Caki2 (cell line): ENCODE measurements around the gene INVS. TPM values are rescaled to one million over a fixed set of nuclear protein-coding genes. Genes with fewer than 3 reads are reported as not detected.
"Not testable (repeated sequence)": the region's sequence is repeated elsewhere in the genome, so short reads cannot be mapped to it uniquely, and the experiment has no call there.

Experiments
- DNase-seq: peaks from one replicate; pipeline ENCODE4 v3.0.0-alpha.2; 2015; ENCODE audit warnings: low read depth
- in situ Hi-C: cut with HindIII; loops from 2 replicates; pipeline ENCODE4 v1.10.0; 2016; ENCODE audit warnings: low sequenced_read_pairs, low pct_unique_long_range_greater_than_20kb, mixed read lengths
- total RNA-seq: library from RNA; depleted of rRNA; stranded (reverse); fragments of >200 nt; shearing (Covaris generic); gene quantifications from 2 replicates; pipeline ENCODE4 v1.2.3, GENCODE V29; 2014; ENCODE audit warnings: low replicate concordance

Gene INVS
- total RNA-seq, 1 experiment from 2014 or later = 12.7 TPM

DNA sequence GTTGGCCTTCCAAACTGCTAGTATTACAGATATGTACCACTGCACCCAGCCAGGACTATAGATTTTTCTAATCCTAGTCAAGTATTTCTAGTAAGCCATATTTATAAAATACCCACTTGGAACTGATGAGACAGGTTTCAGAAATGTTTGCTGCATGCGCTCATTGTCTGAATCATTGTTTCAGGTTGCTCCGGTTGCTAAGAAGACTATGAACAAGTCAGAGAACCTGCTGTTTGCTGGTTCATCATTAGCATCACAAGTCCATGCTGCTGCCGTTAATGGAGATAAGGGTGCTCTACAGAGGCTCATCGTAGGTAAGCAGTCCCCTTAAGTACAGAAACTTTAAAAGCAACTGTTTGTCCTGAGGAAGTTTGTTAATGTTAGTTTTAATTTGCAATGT, 5.3 kb downstream of the INVS start:
- in situ Hi-C loops = no loop called here
- no peak for DNase-seq

DNA sequence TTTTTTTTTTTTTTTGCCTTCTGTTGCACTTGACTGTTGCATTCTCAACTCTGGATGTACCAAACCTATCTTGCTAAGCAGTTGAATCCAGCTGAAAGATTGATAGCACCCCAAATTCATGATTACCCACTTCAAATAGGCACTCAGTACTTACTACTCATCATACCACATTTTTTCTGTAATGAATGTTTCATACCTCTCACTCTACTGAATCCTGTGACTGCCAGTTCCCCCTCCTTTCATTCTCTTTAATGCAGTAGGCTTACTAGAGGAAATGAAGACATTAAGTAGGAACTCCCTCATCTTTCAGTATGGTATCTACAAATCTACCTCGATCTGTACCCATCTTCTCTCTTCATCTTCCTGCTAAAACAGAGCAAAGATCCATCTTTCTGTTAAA, 6.8 kb downstream of the INVS start:
- no peak for DNase-seq
- in situ Hi-C loops = no loop called here

DNA sequence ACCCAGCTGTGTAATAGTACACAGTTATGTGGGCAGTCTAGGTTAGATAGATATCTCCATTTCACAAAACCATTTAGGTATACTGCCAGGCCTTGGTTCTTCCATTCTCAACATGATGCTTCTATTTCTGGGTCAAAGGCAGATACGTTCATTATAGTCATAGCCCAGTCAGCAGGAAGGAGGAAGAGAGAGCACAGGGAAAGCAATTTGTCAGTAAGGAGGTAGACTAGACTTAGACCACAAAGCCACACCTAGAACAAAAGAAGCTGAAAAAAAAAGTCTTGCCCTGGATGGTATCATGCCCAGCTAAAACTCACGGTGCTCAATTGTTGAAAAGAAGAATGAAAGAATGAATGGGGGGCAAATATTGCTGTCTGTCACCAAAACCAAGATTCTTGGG, 7.6 kb downstream of the INVS start:
- in situ Hi-C loops = no loop called here

DNA sequence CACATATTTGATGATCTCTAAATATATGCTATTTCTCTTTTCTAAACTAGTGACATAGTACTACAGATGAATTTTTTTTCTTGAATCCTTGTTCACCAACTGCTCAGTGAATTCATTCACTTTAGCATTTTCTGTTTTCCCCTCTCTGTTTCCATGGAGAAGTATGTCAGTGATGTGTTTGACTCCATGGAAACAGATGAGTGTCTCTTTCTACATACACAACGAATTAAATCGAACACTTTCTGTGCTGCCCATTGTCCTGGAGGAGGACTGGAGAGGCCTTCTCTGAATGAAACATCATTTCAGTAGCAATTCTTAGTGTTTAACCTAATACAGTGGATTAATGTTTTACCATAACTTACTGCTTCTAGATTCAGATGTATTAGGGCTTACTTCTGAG, 9.5 kb downstream of the INVS start:
- in situ Hi-C loops = no loop called here
- DNase-seq = no peak

More for the DNA sequence above, 7.6 kb downstream of the INVS start:
- DNase-seq = no peak

DNA sequence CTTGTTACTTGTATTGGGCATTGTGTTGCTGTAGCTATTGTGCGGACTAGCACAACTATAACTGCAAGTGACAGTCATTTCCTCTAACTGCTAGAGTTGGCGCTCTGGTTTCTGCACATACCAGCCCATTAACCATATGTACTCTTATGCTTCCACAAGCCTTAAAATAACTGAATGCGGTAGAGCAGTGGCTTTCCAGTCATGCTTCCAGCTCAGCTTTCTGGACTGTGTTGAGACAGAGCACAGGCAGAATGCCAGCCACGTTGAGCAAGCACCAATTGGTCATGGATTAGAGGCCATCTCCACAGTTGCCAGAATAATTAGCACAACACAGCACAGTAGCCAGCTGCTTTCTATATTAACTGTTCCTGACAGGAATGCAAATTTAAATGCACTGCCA, 12.2 kb downstream of the INVS start:
- DNase-seq = peak; percentile 22
- in situ Hi-C loops = no loop called here

DNA sequence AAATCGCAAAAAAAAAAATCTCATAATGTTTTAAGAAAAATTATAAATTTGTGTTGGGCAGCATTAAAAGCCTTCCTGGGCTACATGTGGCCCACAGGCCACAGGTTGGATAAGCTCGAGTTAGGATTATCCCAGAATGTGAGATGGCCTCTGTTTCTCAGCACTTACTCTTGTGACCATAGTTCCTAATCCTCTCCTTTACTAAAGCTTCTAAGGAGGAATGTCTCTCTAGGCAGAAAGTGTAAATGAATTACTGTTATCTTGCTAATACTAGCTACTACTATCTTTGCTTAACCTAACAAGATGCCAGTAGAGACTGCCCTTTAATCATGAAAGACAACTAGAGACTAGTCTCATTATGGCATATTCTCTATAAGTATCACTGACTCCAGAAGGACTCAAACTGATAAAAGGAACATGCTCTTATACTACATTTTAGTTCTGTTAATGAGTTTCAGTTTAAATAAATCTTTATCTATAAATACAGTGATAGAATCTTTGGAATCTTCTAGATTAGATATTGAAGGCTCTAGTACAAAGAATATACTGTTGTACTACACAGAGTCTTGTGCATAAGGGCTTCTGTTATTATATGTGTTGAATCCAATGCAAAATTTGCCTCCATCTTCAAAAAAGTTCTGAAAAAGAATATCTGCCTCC, 13.8 kb downstream of the INVS start:
- in situ Hi-C loops = no loop called here

DNA sequence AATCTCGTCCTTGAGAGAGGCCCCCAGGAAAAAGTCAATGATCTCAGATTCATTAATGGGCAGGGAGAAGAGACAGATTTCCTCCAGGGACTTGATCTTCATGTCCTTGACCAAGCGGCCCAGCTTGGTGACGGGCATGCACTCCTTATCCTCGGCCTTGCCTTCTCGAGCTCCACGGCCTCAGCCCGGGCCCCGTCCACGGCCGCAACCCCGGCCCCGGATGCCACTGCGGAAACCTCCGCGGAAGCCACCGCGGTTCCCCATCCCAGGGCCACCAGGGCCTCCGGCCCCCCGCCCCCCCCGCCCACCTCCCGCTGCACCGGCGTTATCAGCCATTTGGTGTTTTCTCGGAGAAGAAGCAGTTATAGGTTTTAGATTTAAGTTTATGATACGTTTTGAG, 18.3 kb downstream of the INVS start:
- in situ Hi-C loops = no loop called here
- no peak for DNase-seq

More for the DNA sequence above, 13.8 kb downstream of the INVS start:
- DNase-seq = no peak

DNA sequence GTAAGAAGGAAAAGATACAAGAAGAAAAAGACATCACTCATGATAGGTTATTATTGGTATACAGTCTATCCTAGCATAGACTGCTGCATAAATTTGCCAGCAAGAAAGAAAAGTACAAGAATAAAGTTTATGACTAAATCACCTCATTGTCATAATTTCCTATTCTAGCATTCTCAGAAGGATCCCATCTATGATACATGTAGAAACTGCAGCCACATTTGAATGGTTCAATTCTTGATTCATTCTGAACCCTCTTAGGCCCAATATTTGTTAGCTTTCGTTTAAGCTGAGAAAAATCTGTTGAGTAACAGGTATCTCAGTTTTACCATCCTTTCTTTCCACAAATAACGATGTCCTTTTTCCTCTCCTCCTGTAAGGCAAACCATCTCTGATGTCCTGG, 21.2 kb downstream of the INVS start:
- DNase-seq = no peak
- in situ Hi-C loops = no loop called here

DNA sequence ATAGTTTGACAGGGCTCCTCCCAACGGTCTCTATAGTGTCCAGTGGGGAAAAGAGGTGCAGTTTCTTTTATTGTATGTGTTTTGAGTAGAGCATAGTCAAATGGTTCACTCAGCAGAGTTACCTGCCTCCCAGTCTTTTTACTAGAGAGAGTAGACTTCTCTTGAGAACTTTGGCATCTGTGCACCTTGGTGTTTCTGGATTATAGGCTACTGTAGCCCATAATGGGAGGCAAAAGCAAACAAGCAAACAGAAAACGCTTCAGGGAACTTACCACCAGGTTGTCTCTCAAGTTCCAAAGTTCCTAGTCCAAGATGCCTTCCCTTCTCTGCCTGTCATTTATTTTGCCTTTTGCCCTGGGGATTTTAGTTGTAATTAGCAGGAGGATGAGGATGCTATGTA, 26.2 kb downstream of the INVS start:
- no peak for DNase-seq
- in situ Hi-C loops = no loop called here

DNA sequence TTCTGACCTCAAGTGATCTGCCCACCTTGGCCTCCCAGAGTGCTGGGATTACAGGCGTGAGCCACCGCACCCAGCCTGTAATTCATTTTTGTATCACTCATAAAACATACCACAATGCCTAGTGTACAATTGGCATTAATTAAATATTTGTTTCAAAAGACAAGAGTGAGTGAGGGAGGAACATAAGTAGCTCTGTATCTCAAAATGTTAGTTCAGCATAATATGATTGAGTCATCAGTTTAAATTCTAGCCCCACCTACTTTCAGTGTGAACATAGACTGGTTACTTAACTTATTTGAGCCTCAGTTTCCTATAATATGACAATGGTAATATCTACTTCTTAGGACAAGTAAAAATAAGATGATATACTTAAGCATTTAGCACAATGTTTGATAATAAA, 26.9 kb downstream of the INVS start:
- in situ Hi-C loops = no loop called here
- DNase-seq = no peak

DNA sequence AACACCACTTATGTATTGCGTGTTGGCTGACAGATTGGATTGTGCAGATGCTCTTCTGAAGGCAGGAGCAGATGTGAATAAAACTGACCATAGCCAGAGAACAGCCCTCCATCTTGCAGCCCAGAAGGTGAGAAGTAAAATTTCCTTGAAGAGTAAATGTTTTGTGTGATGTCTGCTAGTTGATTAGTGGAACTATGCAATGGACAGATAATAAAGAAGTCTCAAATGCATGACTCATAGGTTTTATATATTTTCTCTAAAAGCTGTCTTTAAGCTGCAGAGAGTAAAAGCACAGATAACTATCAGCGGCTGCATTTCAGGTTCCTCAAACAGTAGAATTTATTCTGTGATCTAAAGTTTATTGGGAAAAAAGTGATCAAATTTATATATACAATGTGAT, 27.4 kb downstream of the INVS start:
- no peak for DNase-seq
- in situ Hi-C loops = no loop called here

DNA sequence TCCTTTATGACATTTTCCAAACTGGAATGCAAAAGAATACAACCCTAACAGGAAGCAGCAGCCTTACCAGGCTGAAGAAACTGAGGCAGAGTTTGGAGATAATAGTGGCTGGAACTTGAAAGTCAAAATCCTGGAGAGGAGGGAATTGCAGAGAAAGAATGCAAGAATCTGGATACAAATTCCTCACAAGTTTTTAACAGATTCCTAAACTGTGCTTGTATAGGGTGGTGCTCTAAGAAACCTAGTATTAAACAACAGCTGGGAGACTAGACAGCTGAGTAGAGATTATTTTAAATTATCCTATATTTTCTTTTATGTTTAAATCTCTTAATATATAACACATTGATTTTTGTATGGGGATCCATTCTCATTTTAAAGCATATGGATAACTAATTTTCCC, 30.7 kb downstream of the INVS start:
- DNase-seq = no peak
- in situ Hi-C loops = no loop called here

DNA sequence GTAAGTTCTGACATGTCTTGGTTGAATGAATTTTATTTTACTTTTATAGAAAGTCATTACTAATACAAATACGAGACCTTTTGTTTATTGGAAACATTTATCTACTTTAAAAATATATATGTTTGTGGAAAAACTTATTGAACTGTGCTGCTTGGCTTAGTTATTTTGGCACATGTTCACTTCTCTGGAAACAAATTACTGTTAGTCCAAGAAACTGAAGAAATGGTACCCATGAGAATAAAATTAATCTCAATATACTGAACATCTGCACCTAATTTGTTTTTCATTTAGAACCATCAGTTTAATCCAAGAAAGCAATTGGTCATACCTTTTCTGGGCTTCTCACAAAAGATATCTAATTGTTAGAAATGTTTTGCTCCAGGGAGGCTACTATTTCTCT, 32.2 kb downstream of the INVS start:
- in situ Hi-C loops = no loop called here
- DNase-seq = no peak

DNA sequence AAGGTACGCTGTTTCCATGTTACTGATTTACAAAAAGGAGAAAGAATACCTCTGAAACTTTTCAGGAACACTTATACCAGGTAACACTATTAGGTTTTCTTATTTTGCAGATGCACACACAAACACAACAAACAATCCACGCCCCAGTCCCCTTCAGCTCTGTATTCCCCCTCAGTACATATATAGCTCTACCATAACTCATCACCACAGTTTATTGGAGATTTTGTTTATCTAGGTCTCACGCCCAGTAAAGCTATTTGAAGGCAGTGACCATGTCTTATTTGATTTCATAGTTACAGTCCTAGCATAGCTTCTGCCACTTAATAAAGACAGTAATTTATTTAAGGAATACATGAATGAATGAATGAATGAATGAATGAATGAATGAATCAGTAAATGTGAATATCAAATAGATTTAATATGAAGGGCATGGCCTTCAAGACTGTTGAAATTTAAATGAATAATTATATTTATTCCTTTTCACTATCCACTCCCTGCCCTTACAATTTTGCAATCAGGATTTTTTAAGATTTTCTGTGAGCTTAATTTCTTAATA, 32.9 kb downstream of the INVS start:
- DNase-seq = no peak
- in situ Hi-C loops = no loop called here

DNA sequence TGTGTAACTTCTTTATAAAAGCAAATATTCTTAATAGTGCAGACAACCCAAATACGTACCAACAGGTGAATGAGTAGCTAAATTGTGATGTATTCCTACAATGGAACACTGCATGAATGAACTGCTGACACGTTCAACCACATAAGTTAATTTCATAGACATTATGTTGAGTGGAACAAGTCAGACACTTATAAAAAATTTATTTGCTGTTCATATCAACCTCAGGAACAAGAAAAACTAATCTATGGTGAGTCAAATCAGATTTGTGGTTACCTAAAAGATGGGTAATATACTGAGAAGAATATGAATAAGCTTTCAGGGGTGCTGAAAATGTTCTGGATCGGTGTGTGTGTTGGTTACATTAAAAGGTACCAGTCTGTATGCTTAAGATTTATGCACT, 35.7 kb downstream of the INVS start:
- in situ Hi-C loops = no loop called here

DNA sequence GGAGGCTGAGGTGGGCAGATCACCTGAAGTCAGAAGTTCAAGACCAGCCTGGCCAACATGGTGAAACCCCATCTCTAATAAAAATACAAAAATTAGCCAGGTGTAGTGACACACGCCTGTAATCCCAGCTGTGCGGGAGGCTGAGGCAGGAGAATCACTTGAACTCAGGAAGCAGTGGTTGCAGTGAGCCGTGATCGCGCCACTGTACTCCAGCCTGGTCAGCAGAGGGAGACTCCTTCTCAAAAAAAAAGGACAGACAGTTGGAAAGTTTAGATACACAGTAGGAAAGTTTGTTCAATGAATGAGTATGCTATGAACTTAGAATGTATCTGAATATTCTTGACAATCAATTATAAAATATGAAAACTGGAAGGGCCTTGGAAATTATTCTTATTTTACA, 37.8 kb downstream of the INVS start:
- DNase-seq, in situ Hi-C loops: not testable (repeated sequence)

More for the DNA sequence above, 35.7 kb downstream of the INVS start:
- DNase-seq = no peak

DNA sequence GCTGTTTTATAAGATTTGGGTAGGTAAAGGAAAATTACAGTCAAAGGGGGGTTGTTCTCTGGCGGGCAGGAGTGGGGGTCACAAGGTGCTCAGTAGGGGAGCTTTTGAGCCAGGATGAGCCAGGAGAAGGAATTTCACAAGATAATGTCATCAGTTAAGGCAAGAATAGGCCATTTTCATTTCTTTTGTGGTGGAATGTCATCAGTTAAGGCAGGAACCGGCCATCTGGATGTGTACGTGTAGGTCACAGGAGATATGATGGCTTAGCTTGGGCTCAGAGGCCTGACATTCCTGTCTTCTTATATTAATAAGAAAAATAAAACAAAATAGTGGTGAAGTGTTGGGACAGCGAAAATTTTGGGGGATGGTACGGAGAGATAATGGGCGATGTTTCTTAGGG, 41.3 kb downstream of the INVS start:
- in situ Hi-C loops, DNase-seq: not testable (repeated sequence)

DNA sequence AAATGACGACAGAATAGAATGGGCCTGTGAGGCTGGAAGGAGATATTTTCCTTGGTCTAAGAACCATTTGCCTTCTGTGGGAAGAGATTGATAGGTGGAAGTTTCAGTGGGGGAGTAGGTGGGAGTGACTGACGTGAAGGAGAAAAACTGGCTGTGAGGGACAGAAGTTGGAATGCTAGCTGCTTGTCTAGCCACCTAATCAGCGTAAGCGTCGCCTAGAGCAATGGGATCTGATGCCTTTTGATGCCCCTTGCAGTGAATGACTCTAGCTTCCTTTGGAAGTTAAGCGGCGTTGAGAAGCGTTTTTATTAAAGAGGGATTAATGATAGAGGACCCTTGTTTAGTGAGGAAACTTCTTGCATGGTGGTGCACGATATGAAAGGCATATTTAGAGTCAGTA, 42.8 kb downstream of the INVS start:
- DNase-seq, in situ Hi-C loops: not testable (repeated sequence)

DNA sequence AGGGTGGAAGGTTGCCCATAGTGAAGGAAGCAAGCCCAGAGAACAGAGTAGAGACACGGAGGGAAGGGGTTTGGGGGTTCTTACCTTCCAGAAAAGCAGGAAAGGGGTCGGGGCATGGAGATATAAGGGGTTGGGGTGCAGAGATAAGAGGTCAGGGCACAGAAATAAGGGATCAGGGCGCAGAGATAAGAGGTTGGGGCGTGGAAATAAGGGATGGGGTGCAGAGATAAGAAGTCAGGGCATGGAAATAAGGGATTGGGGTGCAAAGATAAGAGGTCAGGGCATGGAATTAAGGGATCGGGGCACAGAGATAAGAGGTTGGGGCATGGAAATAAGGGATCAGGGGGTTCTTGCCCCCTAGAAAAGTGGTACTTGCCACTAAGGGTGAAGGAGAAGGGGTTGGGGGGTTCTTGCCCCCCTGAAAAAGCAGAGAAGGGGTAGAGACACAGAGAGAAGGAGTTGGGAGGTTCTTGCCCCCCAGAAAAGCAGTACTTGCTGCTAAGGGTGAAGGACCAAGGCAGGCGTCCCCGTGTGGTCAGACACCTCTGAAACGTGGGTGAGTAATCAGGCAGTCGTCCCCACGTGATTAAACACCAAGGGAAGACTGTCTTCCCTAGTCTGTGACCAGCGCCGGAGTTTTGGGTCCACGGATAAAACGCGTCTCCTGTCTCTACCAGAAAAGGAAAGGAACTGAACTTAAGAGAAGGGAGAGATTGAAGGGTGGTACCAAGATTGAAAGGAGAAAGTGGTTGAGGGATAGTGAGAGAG, 46.3 kb downstream of the INVS start:
- in situ Hi-C loops, DNase-seq: not testable (repeated sequence)

DNA sequence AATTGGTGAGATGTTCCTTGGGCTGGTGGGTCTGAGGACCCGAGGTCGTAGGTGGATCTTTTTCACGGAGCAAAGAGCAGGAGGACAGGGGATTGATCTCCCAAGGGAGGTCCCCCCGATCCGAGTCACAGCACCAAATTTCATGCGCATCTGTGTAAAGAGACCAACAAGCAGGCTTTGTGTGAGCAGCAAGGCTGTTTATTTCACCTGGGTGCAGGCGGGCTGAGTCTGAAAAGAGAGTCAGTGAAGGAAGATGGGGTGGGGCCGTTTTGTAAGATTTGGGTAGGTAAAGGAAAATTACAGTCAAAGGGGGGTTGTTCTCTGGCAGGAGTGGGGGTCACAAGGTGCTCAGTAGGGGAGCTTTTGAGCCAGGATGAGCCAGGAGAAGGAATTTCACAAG, 46.9 kb downstream of the INVS start:
- DNase-seq, in situ Hi-C loops: not testable (repeated sequence)
